ENCODE data around the gene TECPR1. TPM values are rescaled to one million over a fixed set of nuclear protein-coding genes. Genes with fewer than 3 reads are reported as not detected.

The TECPR1 gene
- total RNA-seq, 1 donor from 2014 or later, result 34.9 TPM

GRCh38 chr7:98177553-98177952 is 74.5 kb downstream of the TECPR1 start:
- DNase-seq (ENCODE audit: low spot score) (no peak), ATAC-seq (no peak)
- intact Hi-C loops (cut with DNase I), result no loop called here

GRCh38 chr7:98175260-98175940 is 76.6 kb downstream of the TECPR1 start:
- intact Hi-C loops (cut with DNase I), result no loop called here
- ATAC-seq, result no peak
- no peak for DNase-seq (ENCODE audit: low spot score)

DNA sequence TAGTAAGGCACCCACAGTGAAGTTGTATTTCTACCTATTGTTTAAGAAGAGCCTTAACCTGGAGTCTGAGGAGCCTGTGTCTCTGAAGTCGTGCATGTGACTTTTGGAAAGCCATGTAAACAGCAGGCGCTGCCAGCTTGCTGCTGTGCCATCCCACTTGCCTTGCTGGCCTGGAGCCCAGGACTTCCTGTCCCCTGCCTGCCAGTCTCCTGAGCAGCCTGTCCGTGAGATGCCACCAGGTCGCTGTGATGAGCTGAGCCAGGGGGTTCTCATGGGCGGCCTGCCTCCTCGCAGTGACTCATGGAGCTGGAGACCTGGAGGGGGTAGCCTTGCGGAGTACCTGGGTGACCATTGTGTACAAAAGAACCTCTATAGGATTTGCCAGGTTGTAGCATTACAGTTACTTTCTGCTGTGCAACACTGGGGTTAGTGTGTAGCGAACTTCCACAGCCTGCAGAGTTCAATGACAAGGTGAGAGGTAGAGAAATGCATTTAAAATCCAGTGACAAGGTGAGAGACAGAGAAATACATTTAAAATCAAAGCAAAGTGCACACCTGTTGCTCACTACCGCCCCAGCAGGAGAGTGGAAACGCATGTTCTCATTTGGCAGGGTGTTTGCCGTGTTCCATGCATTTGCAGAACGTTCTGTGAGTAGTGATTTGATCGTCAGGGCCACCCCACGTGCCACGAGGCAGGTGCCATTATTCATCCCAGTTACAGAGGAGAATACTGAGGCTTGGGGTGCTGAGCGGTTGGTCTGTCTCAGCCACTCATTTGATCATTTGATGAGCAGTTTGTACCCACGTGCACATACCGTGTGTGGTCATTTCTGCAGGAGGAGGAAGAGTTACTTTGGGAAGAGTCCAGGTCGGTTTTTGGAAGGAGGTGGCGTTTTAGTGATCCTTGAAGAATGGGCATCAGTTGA is 77.4 kb downstream of the TECPR1 start:
- ATAC-seq, result no peak
- intact Hi-C loops (cut with DNase I), result no loop called here

GRCh38 chr7:98171449-98171848 is 80.6 kb downstream of the TECPR1 start:
- no peak for DNase-seq (ENCODE audit: low spot score)
- ATAC-seq, result no peak
- intact Hi-C loops (cut with DNase I), result no loop called here

More for the DNA sequence above, 77.4 kb downstream of the TECPR1 start:
- DNase-seq (ENCODE audit: low spot score), result no peak

DNA sequence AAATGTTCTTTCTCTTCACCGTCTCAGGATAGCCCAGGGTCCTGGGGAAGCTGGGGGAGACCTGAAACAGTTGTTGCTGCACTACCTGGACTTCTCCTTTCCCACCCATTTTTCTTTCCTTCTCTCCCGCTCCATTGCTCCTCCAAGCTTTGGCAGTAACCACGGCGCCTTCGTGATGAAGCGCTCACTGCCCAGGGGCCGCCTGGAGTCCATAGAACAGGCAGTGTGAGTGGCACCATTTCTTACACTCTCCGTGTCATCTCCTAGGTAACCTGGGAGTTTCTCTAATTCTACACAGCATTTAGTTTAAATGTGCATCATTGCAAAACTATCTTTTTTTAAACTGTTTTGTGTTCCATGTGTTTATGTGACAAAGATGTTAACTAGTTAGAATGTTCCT is 81.1 kb downstream of the TECPR1 start:
- no peak for ATAC-seq
- DNase-seq (ENCODE audit: low spot score), result no peak
- intact Hi-C loops (cut with DNase I), result no loop called here

GRCh38 chr7:98168904-98169621 is 83.0 kb downstream of the TECPR1 start:
- intact Hi-C loops (cut with DNase I), result loop anchor here (5.0 to 10.0 kb wide), 2 partner anchors 62 to 144 kb away; partner anchors contain the start of gene LMTK2
- DNase-seq (ENCODE audit: low spot score), result no peak
- no peak for ATAC-seq

- intact Hi-C loops (cut with DNase I), result loop anchor here (5.0 to 10.0 kb wide), 2 partner anchors 61 to 144 kb away; partner anchors contain the start of gene LMTK2
- ATAC-seq, result peak; percentile 66
- peak; percentile 70 for DNase-seq (ENCODE audit: low spot score)
These were observed 83.7 kb downstream of the TECPR1 start for GRCh38 chr7:98168181-98168903.

GRCh38 chr7:98167653-98168052 is 84.4 kb downstream of the TECPR1 start:
- intact Hi-C loops (cut with DNase I), result loop anchor here (5.0 to 10.0 kb wide), 2 partner anchors 60 to 143 kb away; partner anchors contain the start of gene LMTK2
- ATAC-seq, result peak; percentile 18

DNA sequence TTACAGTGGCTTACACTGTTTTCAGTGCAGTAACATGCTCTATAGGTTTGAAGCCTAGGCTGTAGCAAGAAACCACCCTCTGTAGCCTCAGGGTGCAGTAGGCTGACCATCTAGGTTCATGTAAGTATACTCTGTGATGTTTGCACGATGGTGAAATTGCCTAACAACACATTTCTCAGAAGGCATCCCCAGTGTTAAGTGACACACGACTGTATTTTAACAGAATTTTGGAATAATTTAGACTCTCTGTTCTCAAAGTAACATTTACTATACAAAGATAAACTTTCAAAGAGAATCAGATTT is 85.4 kb downstream of the TECPR1 start:
- intact Hi-C loops (cut with DNase I), result loop anchor here (5.0 to 10.0 kb wide), 2 partner anchors 59 to 142 kb away; partner anchors contain the start of gene LMTK2
- DNase-seq (ENCODE audit: low spot score), result no peak
- no peak for ATAC-seq

More at GRCh38 chr7:98167653-98168052, 84.4 kb downstream of the TECPR1 start:
- DNase-seq (ENCODE audit: low spot score), result no peak

DNA sequence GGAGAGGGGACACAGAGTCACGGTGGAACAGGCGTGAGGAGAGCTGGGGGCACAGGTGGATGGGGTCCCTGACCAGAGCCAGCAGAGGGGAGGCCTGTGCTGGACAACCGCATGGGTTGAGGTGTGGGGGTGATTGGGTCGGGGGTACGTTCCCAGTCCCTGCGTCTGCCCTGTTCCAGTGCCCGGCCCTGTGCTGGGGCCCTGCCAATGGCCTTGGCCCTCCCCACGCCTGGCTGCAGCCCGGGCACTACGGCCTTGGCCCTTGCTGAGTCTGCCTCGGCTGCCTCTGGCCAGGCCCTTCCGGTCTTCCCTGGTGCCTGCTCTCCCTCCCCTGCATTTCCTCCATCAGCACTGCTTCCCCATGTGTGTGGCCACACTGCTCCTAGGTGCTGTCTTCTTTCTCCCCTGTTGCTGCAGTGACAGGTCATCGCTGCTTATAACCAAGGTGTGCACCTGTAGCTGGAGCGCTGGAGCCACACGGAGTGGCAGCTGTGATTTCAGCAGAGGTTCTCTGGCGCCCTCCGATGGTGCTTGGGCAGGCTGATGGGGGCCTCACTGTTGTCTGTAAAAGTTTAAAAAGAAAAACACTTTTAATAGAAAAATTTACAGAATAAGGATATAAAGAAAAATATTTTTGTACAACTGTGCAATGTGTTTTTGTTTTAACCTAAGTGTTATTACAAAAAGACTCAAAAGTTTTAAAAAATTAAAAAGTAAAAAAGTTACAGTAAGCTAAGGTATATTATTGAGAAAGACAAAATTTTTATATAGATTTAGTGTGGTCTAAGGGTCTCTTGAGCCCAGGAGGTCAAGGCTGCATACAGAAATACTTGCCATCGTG is 86.0 kb downstream of the TECPR1 start:
- DNase-seq (ENCODE audit: low spot score), result no peak
- ATAC-seq, result peak; percentile 51
- intact Hi-C loops (cut with DNase I), result loop anchor here (5.0 to 10.0 kb wide), 2 partner anchors 59 to 141 kb away; partner anchors contain the start of gene LMTK2

Other genes with a start within 250 kb of the TECPR1 start
- 14.5 TPM for gene LMTK2, start 145.4 kb downstream of the TECPR1 start, total RNA-seq
- not detected for gene BHLHA15, start 40.8 kb downstream of the TECPR1 start, total RNA-seq
- gene BRI3, start 29.5 kb upstream of the TECPR1 start, total RNA-seq, result 132 TPM
- 5.1 TPM for gene BAIAP2L1, start 148.9 kb upstream of the TECPR1 start, total RNA-seq